Measurements from ENCODE around the gene DICER1.

DICER1 gene

GRCh38 chr14:95044463-95045105 is 112.7 kb downstream of the DICER1 start:
- H3K4me1 ChIP-seq (ENCODE audit: control insufficient read depth in 1 of 2, insufficient read depth in 2 of 2, low read length in 2 of 2), result no peaks in the 10 kb centered on the region

GRCh38 chr14:95043732-95044462 is 113.4 kb downstream of the DICER1 start:
- no peak overlapping the region for H3K27ac ChIP-seq (ENCODE audit: low read length)
- H3K9me3 ChIP-seq (ENCODE audit: control insufficient read depth in 1 of 2, low read length in 2 of 2), result no peaks in the 10 kb centered on the region
- H3K36me3 ChIP-seq (ENCODE audit: control insufficient read depth in 1 of 2, insufficient read depth in 2 of 2, low read length in 2 of 2), result no peaks in the 10 kb centered on the region
- no peaks in the 10 kb centered on the region for H3K4me1 ChIP-seq (ENCODE audit: control insufficient read depth in 1 of 2, insufficient read depth in 2 of 2, low read length in 2 of 2)
- H3K4me3 ChIP-seq (ENCODE audit: low read depth in 1 of 2, low read length in 2 of 2), result no peak overlapping the region
- H3K27me3 ChIP-seq (ENCODE audit: low read depth, low read length), result no peaks in the 10 kb centered on the region

More at GRCh38 chr14:95044463-95045105, 112.7 kb downstream of the DICER1 start:
- H3K27me3 ChIP-seq (ENCODE audit: low read depth, low read length), result no peaks in the 10 kb centered on the region
- no peaks in the 10 kb centered on the region for H3K9me3 ChIP-seq (ENCODE audit: control insufficient read depth in 1 of 2, low read length in 2 of 2)
- no peak overlapping the region for H3K27ac ChIP-seq (ENCODE audit: low read length)
- no peak overlapping the region for H3K4me3 ChIP-seq (ENCODE audit: low read depth in 1 of 2, low read length in 2 of 2)
- H3K36me3 ChIP-seq (ENCODE audit: control insufficient read depth in 1 of 2, insufficient read depth in 2 of 2, low read length in 2 of 2), result no peaks in the 10 kb centered on the region

GRCh38 chr14:95043314-95043713 is 114.0 kb downstream of the DICER1 start:
- no peaks in the 10 kb centered on the region for H3K9me3 ChIP-seq (ENCODE audit: control insufficient read depth in 1 of 2, low read length in 2 of 2)
- no peaks in the 10 kb centered on the region for H3K27me3 ChIP-seq (ENCODE audit: low read depth, low read length)
- no peak overlapping the region for H3K27ac ChIP-seq (ENCODE audit: low read length)
- no peaks in the 10 kb centered on the region for H3K36me3 ChIP-seq (ENCODE audit: control insufficient read depth in 1 of 2, insufficient read depth in 2 of 2, low read length in 2 of 2)
- no peak overlapping the region for H3K4me3 ChIP-seq (ENCODE audit: low read depth in 1 of 2, low read length in 2 of 2)
- H3K4me1 ChIP-seq (ENCODE audit: control insufficient read depth in 1 of 2, insufficient read depth in 2 of 2, low read length in 2 of 2), result no peaks in the 10 kb centered on the region

- no peak overlapping the region for H3K27ac ChIP-seq (ENCODE audit: low read length)
- H3K9me3 ChIP-seq (ENCODE audit: control insufficient read depth in 1 of 2, low read length in 2 of 2), result no peaks in the 10 kb centered on the region
- H3K4me1 ChIP-seq (ENCODE audit: control insufficient read depth in 1 of 2, insufficient read depth in 2 of 2, low read length in 2 of 2), result no peaks in the 10 kb centered on the region
- H3K4me3 ChIP-seq (ENCODE audit: low read depth in 1 of 2, low read length in 2 of 2), result no peak overlapping the region
- H3K36me3 ChIP-seq (ENCODE audit: control insufficient read depth in 1 of 2, insufficient read depth in 2 of 2, low read length in 2 of 2), result no peaks in the 10 kb centered on the region
- no peaks in the 10 kb centered on the region for H3K27me3 ChIP-seq (ENCODE audit: low read depth, low read length)
These were observed 115.8 kb downstream of the DICER1 start for GRCh38 chr14:95041477-95042020.

GRCh38 chr14:95040708-95041476 is 116.4 kb downstream of the DICER1 start:
- Histone ChIP-seq H3K27me3 (ENCODE audit: low read depth, low read length) (no peaks in the 10 kb centered on the region), H3K27ac (ENCODE audit: low read length) (no peak overlapping the region), H3K4me3 (ENCODE audit: low read depth in 1 of 2, low read length in 2 of 2) (no peak overlapping the region), H3K9me3 (ENCODE audit: control insufficient read depth in 1 of 2, low read length in 2 of 2) (no peaks in the 10 kb centered on the region), H3K4me1 (ENCODE audit: control insufficient read depth in 1 of 2, insufficient read depth in 2 of 2, low read length in 2 of 2) (no peaks in the 10 kb centered on the region), H3K36me3 (ENCODE audit: control insufficient read depth in 1 of 2, insufficient read depth in 2 of 2, low read length in 2 of 2) (no peaks in the 10 kb centered on the region)

- no peaks in the 10 kb centered on the region for H3K36me3 ChIP-seq (ENCODE audit: control insufficient read depth in 1 of 2, insufficient read depth in 2 of 2, low read length in 2 of 2)
- no peak overlapping the region for H3K4me3 ChIP-seq (ENCODE audit: low read depth in 1 of 2, low read length in 2 of 2)
- no peak overlapping the region for H3K27ac ChIP-seq (ENCODE audit: low read length)
- H3K4me1 ChIP-seq (ENCODE audit: control insufficient read depth in 1 of 2, insufficient read depth in 2 of 2, low read length in 2 of 2), result no peaks in the 10 kb centered on the region
- no peaks in the 10 kb centered on the region for H3K9me3 ChIP-seq (ENCODE audit: control insufficient read depth in 1 of 2, low read length in 2 of 2)
- H3K27me3 ChIP-seq (ENCODE audit: low read depth, low read length), result no peaks in the 10 kb centered on the region
These were observed 117.4 kb downstream of the DICER1 start for GRCh38 chr14:95039993-95040348.

GRCh38 chr14:95039259-95039992 is 117.9 kb downstream of the DICER1 start:
- Histone ChIP-seq H3K36me3 (ENCODE audit: control insufficient read depth in 1 of 2, insufficient read depth in 2 of 2, low read length in 2 of 2) (no peaks in the 10 kb centered on the region), H3K4me1 (ENCODE audit: control insufficient read depth in 1 of 2, insufficient read depth in 2 of 2, low read length in 2 of 2) (no peaks in the 10 kb centered on the region), H3K4me3 (ENCODE audit: low read depth in 1 of 2, low read length in 2 of 2) (no peak overlapping the region), H3K9me3 (ENCODE audit: control insufficient read depth in 1 of 2, low read length in 2 of 2) (no peaks in the 10 kb centered on the region), H3K27ac (ENCODE audit: low read length) (no peak overlapping the region), H3K27me3 (ENCODE audit: low read depth, low read length) (no peaks in the 10 kb centered on the region)

GRCh38 chr14:95038521-95039250 is 118.6 kb downstream of the DICER1 start:
- Histone ChIP-seq H3K9me3 (ENCODE audit: control insufficient read depth in 1 of 2, low read length in 2 of 2) (no peaks in the 10 kb centered on the region), H3K4me1 (ENCODE audit: control insufficient read depth in 1 of 2, insufficient read depth in 2 of 2, low read length in 2 of 2) (no peaks in the 10 kb centered on the region), H3K27me3 (ENCODE audit: low read depth, low read length) (no peaks in the 10 kb centered on the region), H3K4me3 (ENCODE audit: low read depth in 1 of 2, low read length in 2 of 2) (no peak overlapping the region), H3K36me3 (ENCODE audit: control insufficient read depth in 1 of 2, insufficient read depth in 2 of 2, low read length in 2 of 2) (no peaks in the 10 kb centered on the region), H3K27ac (ENCODE audit: low read length) (no peak overlapping the region)

GRCh38 chr14:95037273-95037672 is 120.1 kb downstream of the DICER1 start:
- H3K4me1 ChIP-seq (ENCODE audit: control insufficient read depth in 1 of 2, insufficient read depth in 2 of 2, low read length in 2 of 2), result no peaks in the 10 kb centered on the region
- H3K27me3 ChIP-seq (ENCODE audit: low read depth, low read length), result no peaks in the 10 kb centered on the region
- no peaks in the 10 kb centered on the region for H3K36me3 ChIP-seq (ENCODE audit: control insufficient read depth in 1 of 2, insufficient read depth in 2 of 2, low read length in 2 of 2)
- H3K4me3 ChIP-seq (ENCODE audit: low read depth in 1 of 2, low read length in 2 of 2), result no peak overlapping the region
- H3K9me3 ChIP-seq (ENCODE audit: control insufficient read depth in 1 of 2, low read length in 2 of 2), result peaks cover 3 to 4% of the 10 kb centered on the region in 2 donors
- H3K27ac ChIP-seq (ENCODE audit: low read length), result no peak overlapping the region
